HG03460 (cell line): ENCODE measurements around the gene TACSTD2.
"Not testable (repeated sequence)": the region's sequence is repeated elsewhere in the genome, so short reads cannot be mapped to it uniquely, and the experiment has no call there.

Source experiments
- ATAC-seq: cut with Tn5 transposase; IDR thresholded peaks from one replicate; pipeline ENCODE4 v1.9.1; 2021; ENCODE audit not compliant: unreplicated experiment

TACSTD2 gene, protein sequence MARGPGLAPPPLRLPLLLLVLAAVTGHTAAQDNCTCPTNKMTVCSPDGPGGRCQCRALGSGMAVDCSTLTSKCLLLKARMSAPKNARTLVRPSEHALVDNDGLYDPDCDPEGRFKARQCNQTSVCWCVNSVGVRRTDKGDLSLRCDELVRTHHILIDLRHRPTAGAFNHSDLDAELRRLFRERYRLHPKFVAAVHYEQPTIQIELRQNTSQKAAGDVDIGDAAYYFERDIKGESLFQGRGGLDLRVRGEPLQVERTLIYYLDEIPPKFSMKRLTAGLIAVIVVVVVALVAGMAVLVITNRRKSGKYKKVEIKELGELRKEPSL

GRCh38 chr1:58576727-58577653 lies at the start of gene TACSTD2:
TACSTD2 (minus strand) TSS chr1:58577252; CDS start chr1:58577156, 96 bp downstream.
- no peak for ATAC-seq

DNA sequence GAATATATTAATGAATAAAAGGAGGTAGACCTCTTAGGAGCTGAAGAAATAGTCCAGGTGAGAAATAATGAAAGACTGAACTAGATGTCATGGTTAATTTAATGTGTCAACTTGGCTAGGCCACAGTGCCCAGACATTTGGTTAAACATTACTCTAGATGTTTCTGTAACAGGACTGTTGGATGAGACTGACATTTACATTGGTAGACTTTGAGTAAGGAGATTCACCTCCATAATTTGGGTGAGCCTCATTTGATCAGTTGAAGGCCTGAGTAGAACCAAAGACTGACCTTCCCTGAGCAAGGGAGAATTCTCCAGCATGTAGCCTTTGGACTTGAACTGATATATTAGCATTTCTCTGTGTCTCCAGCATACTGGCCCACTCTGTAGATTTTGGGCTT lies 49.2 kb upstream of the TACSTD2 start:
- no peak for ATAC-seq

GRCh38 chr1:58623259-58623658 lies 46.2 kb upstream of the TACSTD2 start:
- ATAC-seq, result not testable (repeated sequence)

DNA sequence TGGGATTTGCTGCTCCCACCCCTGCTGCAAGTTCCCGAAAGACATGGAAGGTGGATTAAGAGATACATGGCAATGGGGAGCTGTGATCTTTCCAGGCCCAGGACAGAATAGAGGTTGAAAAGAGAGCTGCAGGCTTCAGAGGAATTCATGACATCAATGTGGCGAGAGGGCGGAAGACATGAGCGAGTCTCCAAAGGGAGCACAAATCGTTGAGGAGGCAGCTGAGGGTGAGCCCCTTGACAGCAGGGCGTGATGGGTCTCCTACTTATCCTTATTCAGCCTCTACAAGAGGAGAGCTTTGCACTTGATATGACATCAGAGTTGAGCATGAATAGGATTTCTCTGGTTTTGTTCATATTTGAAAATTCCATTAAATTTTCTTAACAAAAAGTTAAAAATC lies 45.5 kb upstream of the TACSTD2 start:
- no peak for ATAC-seq

DNA sequence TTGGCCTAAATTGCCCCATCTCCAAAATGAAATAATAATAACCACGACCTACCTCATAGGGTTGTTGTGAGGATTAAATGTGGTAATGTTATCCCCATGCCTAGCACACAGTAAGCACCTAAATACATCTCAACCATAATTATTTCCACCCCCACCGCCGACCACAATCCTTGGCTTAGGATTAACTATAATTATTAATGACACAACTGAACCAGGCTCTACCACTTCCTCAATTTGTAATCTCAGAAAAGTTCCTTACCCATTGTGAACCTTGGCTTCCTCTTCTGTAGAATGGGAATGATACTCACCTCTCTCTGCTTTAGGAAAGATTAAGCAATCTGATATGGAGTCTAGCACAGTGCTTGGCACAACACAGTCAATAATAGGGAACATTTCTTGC lies 44.3 kb upstream of the TACSTD2 start:
- no peak for ATAC-seq

DNA sequence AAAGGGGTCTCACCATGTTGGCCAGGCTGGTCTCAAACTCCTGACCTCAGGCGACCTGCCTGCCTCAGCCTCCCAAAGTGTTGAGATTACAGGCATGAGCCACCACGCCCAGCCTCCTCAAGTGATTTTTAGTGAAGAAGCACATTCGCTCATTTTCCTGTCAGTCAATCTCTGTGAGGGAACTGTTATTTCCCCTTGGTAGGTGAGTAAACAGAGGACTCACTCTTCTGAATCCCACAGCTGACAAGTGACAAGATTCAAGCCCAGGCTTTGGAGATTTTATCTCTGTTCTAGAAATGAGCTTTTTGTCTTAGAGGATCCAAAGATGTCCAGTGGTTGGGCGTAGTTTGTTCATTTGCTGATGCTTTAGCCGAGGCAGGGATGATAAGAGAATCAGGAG lies 43.9 kb upstream of the TACSTD2 start:
- no peak for ATAC-seq

GRCh38 chr1:58620259-58620658 lies 43.2 kb upstream of the TACSTD2 start:
- ATAC-seq, result no peak

GRCh38 chr1:58619286-58620054 lies 42.4 kb upstream of the TACSTD2 start:
- no peak for ATAC-seq

GRCh38 chr1:58618303-58618702 lies 41.3 kb upstream of the TACSTD2 start:
- ATAC-seq, result no peak

- ATAC-seq, result no peak
Observed at GRCh38 chr1:58611861-58612385, 34.9 kb upstream of the TACSTD2 start.

- ATAC-seq, result no peak
Observed at GRCh38 chr1:58608945-58609344, 31.9 kb upstream of the TACSTD2 start.

- ATAC-seq, result no peak
Observed at GRCh38 chr1:58608297-58608696, 31.2 kb upstream of the TACSTD2 start.

DNA sequence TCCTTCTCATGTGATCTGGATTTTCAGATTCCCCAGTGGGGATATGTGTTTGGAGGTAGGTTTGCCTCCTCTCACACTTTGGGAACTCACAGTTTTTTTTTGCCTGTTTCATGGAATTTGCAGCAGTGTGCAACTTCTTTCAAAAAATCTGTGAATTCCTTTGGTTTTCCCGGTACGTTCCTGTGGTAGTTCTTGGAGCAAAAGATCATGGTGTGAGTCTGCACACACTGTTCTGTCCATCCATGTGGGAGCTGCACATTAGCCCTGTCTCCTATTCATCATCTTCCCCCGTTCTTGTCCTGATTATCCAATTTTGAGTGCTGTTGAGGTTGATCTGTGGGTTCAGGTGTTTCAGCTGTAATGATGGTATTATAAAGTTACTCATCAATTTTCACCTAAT lies 30.3 kb upstream of the TACSTD2 start:
- no peak for ATAC-seq

DNA sequence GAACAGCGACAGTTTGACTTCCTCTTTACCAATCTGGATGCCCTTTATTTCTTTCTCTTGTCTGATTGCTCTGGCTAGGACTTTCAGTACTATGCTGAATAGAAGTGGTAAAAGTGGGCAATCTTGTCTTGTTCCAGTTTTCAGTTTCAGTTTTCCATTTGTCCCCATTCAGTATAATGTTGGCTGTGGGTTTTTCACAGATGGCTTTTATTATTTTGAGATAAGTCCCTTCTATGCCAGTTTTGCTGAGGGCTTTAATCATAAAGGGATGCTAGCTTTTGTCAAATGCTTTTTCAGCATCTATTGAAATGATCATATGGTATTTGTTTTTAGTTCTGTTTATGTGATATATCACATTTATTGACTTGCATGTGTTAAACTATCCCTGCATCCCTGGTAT lies 24.9 kb upstream of the TACSTD2 start:
- not testable (repeated sequence) for ATAC-seq

DNA sequence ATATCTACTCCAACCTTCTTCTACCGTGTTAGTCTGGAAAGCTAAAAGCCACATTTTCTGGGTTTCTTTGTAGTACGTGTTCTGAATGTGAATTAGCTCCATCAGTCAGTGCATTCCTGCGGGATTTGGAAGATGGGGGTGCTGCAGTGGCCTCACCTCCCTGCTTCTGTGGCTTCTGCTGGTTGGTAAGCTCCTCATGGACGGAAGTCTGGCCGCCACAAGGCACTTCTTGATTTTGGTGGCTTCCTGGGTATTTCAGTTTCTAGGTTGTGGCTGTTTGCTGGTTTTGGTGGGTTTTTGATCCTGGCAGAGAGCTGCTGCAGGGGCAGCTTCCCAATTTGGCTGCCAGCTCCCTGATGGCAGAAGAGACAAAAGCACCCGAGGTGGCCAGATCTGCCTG lies 20.9 kb upstream of the TACSTD2 start:
- ATAC-seq, result no peak

DNA sequence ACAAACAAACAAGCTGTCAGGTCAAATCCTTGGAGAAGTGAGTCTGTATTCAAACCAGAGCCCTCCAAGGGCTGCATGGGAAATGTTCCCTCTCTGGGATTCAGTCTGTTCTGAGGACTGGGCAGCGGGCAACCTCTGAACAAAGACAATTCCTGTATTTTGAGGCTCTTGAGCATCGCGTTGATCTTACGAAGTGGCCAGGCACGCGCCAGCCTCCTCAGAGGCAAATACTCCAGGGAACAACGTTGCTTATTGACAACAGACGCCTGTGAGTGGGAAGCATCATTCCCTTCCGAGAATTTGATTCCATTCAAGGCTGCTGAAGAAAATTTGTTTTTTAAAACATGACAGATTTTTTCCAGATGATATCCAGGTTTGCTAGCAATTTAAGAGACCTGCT lies 20.0 kb upstream of the TACSTD2 start:
- no peak for ATAC-seq

GRCh38 chr1:58596631-58597052 lies 19.6 kb upstream of the TACSTD2 start:
- no peak for ATAC-seq

DNA sequence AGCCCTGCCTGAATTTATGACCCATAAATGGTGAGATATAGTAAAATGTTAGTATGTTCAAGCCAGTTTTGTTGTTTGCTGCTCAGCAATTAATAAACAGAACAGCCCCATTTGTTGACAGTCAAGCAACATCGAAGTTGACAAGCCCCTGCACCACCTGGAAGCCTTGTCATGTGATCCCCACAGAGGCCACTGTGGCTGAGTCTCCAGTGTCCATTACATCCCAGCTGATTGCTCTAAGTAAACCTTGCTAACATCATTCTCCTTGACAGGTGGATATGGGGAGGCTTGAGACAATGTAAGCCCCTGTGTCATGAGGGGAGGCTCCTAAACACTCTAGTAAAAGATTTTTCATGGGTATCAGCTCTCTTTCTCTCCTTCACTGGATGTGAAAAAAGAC lies 17.5 kb upstream of the TACSTD2 start:
- ATAC-seq, result no peak

GRCh38 chr1:58592522-58593134 lies 15.6 kb upstream of the TACSTD2 start:
- ATAC-seq, result no peak

GRCh38 chr1:58591806-58592205 lies 14.8 kb upstream of the TACSTD2 start:
- ATAC-seq, result no peak

- ATAC-seq, result no peak
Observed at GRCh38 chr1:58590019-58590418, 13.0 kb upstream of the TACSTD2 start.
